Tibial nerve (tissue), 4 donors: ENCODE data around the gene TAS1R2.

ENCODE experiments used
- CTCF ChIP-seq, 5 experiments: fragments of 200-600 bp in 3 of 5; fragments of 450-650 bp in 2 of 5; sonication (generic) in 3 of 5; IDR thresholded peaks; one replicate each; pipeline ENCODE4 v1.5.1; 2016 to 2019; ENCODE audit warnings: antibody characterized with exemption in 5 of 5, mild to moderate bottlenecking in 3 of 5, moderate library complexity in 2 of 5
- EP300 ChIP-seq, 2 donors: sonication (generic); formaldehyde crosslinking; IDR thresholded peaks; one replicate each; pipeline ENCODE4 v1.6.1; 2017; ENCODE audit warnings: antibody characterized with exemption in 2 of 2, mild to moderate bottlenecking in 1 of 2
- POLR2A ChIP-seq, 2 donors: fragments of 450-650 bp; IDR thresholded peaks; one replicate each; pipeline ENCODE4 v1.6.1; 2017; ENCODE audit warnings: antibody characterized with exemption in 2 of 2, mild to moderate bottlenecking in 2 of 2, moderate library complexity in 2 of 2

GRCh38 chr1:18870957-18871356 is 11.5 kb upstream of the TAS1R2 start:
- no peak for TF ChIP-seq CTCF (IDR thresholded peaks at IDR 0.05)
- no peak for TF ChIP-seq POLR2A (IDR thresholded peaks at IDR 0.05)
- no peak for TF ChIP-seq EP300 (IDR thresholded peaks at IDR 0.05)
